OCI-LY7 (cell line): ENCODE results near the gene NDOR1.

ENCODE experiments used
- CTCF ChIP-seq: fragments of 200-600 bp; sonication (generic); conservative IDR thresholded peaks from 2 replicates; pipeline ENCODE4 v1.5.1; 2014; ENCODE audit warnings: mild to moderate bottlenecking, antibody characterized with exemption, low read length, moderate library complexity, mixed read lengths
- EZH2phosphoT487 ChIP-seq: fragments of 200-600 bp; sonication (generic); IDR thresholded peaks from 2 replicates; pipeline ENCODE4 v1.6.1; 2018; ENCODE audit warnings: low read depth, borderline replicate concordance, mild to moderate bottlenecking, mixed run types, antibody characterized with exemption, low read length, moderate library complexity, mixed read lengths

- TF ChIP-seq CTCF (no peak), EZH2phosphoT487 (no peak)
Observed at GRCh38 chr9:137255448-137256114, 50.1 kb downstream of the NDOR1 start.
